Keratinocyte (primary cell): Measurements from ENCODE around the gene PRR9.
"Not testable (repeated sequence)": the region's sequence is repeated elsewhere in the genome, so short reads cannot be mapped to it uniquely, and the experiment has no call there.

Source experiments
- CTCF ChIP-seq, 3 experiments: IDR thresholded peaks in 1 of 3; conservative IDR thresholded peaks in 1 of 3; optimal IDR thresholded peaks in 1 of 3; 2 replicates in 2 of 3; 3 replicates in 1 of 3; pipeline versions ENCODE3 to v1.5.1; 2011; ENCODE audit warnings: low read length in 3 of 3, mild to moderate bottlenecking in 3 of 3, moderate library complexity in 2 of 3, control low read depth in 1 of 3, inconsistent platforms in 1 of 3; ENCODE audit not compliant: insufficient read depth in 2 of 3; ENCODE audit errors: extremely low read depth in 1 of 3
- EZH2 ChIP-seq: IDR thresholded peaks from one replicate; pipeline ENCODE4 v1.6.1; 2012; ENCODE audit warnings: inconsistent platforms, mild to moderate bottlenecking, low read length, moderate library complexity

GRCh38 chr1:153223040-153223891, 5.9 kb downstream of the PRR9 start:
- peak; percentile 61 to 73 (median 64) for TF ChIP-seq CTCF (optimal IDR thresholded peaks at IDR 0.05 in 1 of 3, IDR thresholded peaks at IDR 0.05 in 1 of 3, conservative IDR thresholded peaks at IDR 0.05 in 1 of 3; ENCODE audit: extremely low read depth in 1 of 3, insufficient read depth in 2 of 3, low read length in 3 of 3)
- not testable (repeated sequence) for TF ChIP-seq EZH2
